Endothelial cell of umbilical vein (primary cell): ENCODE results near the gene TRABD2A.

Source experiments
- CTCF ChIP-seq, 2 donors: IDR thresholded peaks; 1 replicate in 1 of 2; 2 replicates in 1 of 2; pipeline ENCODE4 v1.5.1; 2011; ENCODE audit warnings: low read length in 2 of 2, mild to moderate bottlenecking in 2 of 2, moderate library complexity in 2 of 2, control low read depth in 1 of 2, inconsistent platforms in 1 of 2, low read depth in 1 of 2; ENCODE audit not compliant: insufficient read depth in 1 of 2; ENCODE audit errors: extremely low read depth in 1 of 2
- EZH2 ChIP-seq: IDR thresholded peaks from 2 replicates; pipeline ENCODE4 v1.6.1; 2012; ENCODE audit warnings: borderline replicate concordance, low read depth, mild to moderate bottlenecking, moderate library complexity, low read length, inconsistent platforms; ENCODE audit not compliant: severe bottlenecking
- JUN ChIP-seq: IDR thresholded peaks from 2 replicates; pipeline ENCODE4 v1.6.1; 2011; ENCODE audit warnings: borderline replicate concordance, low read depth; ENCODE audit not compliant: insufficient read length, insufficient read depth
- POLR2A ChIP-seq: IDR thresholded peaks from 2 replicates; pipeline ENCODE4 v1.6.1; 2012; ENCODE audit warnings: low read depth, mild to moderate bottlenecking, control low read depth, low read length

GRCh38 chr2:84846741-84847142 is 34.1 kb downstream of the TRABD2A start:
- no peak for TF ChIP-seq CTCF (IDR thresholded peaks at IDR 0.05; ENCODE audit: extremely low read depth in 1 of 2, insufficient read depth in 1 of 2, low read depth in 1 of 2, low read length in 2 of 2)
- no peak for TF ChIP-seq EZH2
- no peak for TF ChIP-seq JUN
- TF ChIP-seq POLR2A: no peak
